ENCODE data around the gene LRFN4.

The LRFN4 gene

DNA sequence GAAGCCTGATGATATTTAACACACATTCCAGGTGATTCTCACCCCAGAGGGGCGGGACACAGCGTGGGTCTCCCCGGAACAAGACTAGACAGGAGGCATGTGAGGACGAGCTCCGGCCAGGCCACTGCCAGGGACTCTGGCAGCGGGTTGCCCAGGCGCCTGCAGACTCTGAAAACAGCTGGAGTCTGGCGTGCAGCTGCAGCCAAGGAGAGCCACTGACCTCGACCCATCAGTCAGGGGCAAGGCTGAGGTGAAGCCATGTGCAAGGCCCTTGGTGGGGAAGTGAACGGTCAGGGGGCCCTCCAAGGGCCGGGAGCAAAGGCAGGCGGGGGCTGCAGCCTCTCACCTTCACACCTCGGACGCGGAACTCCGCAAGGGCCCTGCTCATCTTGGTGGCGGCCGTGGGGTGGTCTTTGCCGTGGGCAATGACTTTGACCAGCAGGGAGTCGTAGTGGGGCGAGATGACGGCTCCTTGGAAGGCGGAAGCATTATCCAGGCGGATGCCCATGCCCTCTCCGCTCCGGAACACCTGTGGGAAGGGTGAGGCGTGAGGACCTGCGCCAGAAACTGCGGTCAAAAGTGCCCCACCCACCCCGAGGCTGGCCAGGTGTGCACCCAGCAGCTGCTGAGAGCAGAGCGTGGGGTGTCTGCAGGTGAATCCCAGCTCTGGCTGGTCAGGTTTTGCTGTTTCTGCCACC lies 6.7 kb downstream of the LRFN4 start:
- TF ChIP-seq, protein P1, sequence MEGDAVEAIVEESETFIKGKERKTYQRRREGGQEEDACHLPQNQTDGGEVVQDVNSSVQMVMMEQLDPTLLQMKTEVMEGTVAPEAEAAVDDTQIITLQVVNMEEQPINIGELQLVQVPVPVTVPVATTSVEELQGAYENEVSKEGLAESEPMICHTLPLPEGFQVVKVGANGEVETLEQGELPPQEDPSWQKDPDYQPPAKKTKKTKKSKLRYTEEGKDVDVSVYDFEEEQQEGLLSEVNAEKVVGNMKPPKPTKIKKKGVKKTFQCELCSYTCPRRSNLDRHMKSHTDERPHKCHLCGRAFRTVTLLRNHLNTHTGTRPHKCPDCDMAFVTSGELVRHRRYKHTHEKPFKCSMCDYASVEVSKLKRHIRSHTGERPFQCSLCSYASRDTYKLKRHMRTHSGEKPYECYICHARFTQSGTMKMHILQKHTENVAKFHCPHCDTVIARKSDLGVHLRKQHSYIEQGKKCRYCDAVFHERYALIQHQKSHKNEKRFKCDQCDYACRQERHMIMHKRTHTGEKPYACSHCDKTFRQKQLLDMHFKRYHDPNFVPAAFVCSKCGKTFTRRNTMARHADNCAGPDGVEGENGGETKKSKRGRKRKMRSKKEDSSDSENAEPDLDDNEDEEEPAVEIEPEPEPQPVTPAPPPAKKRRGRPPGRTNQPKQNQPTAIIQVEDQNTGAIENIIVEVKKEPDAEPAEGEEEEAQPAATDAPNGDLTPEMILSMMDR (IDR thresholded peaks at IDR 0.05; ENCODE audit: low read depth, low read length): no peak
- no peak overlapping the region for H3K4me3 ChIP-seq (ENCODE audit: low read depth, low read length)

DNA sequence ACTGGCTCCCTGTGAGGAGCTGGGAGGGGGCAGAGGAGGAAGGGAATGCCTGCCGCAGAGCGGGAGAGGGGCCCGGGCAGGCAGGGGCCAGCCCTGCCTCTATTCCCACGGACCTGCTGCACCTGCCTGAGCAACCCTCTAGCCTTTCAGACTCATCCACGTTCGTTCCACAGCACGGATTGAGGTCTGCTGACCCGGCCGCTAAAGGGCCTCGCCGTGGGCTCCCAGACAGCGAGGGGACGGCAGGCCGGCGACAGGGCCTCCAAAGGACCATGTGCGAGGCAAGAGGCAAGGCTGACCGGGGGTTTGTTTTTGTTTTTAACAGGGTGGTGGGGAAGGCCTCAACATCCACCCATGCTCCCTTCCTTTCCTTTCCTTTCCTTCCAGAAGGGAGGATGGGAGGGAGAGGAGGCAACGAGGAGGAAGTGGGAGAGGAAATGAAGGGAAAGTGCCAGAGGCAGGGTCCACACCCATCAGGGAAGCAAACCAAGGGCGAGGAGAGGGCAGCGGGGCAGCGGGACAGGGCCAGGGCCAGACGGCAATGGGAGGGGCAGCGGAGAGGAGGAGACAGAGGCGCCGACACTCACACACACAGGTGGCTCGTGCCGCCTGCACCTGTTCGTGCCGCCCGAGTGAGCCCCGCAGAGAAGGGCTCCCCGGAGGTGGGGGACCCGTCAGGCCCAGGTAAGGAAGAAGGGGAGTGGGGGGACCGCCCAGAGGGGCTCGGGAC lies 7.5 kb downstream of the LRFN4 start:
- TF ChIP-seq, protein P1 (IDR thresholded peaks at IDR 0.05; ENCODE audit: low read depth, low read length): no peak
- H3K4me3 ChIP-seq (ENCODE audit: low read depth, low read length): no peak overlapping the region

DNA sequence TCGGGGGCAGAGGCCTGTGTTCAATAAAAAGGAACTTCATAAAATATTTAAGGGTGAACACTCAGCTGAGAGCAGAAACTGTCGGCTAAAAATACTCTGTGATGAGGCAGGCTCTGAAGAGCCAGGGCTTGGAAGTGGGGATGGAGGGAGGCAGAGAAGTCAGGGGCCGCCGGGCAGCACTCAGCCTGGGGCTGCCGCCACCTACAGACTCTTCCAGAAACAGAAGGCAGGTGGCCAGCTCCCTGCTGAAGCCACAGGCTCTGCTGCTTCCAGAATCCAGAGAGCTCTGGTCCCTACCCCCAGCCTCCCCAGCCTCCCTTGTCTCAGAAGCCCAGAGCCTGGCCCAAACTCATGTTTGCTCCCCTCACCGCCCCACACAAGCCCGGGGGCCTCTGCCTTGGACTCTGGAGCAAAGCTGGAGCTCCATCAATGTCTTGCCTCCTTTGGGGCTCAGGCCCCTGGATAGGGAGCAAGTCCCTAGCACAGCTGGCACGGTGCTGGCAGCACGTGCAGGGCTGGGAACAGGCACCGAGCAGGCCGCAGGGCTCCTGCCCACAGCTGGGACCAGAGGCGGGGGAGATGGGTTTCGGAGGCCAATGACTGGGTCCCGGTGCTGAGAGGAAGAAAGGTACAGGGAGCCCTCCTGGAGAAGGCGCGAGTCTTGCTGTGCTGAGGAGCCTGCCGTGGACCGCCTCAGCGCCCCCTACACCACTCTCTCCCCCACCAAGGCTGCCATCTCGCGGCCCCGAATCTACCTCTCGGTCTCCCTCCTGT lies 8.2 kb downstream of the LRFN4 start:
- no peak overlapping the region for H3K4me3 ChIP-seq (ENCODE audit: low read depth, low read length)
- TF ChIP-seq, protein P1 (IDR thresholded peaks at IDR 0.05; ENCODE audit: low read depth, low read length): no peak

DNA sequence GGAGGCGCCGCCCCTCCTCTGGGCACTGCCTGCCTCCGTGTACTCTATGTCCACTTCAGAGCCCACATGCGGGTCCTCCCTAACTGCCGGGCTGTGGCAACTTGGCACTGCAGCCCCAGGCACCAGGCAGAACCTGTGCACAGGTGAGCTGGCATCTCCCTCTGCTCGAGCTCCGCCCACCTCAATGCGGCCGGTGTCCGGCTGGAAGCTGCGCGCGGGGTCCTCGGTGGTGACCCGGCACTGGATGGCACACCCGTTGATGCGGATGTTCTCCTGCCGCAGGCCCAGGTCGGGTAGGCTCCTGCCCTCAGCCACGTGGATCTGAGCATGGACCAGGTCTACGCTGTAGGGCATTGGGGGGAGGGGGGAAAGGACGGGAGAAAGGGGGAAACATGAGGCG lies 9.1 kb downstream of the LRFN4 start:
- TF ChIP-seq, protein P1 (IDR thresholded peaks at IDR 0.05; ENCODE audit: low read depth, low read length): no peak
- no peak overlapping the region for H3K4me3 ChIP-seq (ENCODE audit: low read depth, low read length)

DNA sequence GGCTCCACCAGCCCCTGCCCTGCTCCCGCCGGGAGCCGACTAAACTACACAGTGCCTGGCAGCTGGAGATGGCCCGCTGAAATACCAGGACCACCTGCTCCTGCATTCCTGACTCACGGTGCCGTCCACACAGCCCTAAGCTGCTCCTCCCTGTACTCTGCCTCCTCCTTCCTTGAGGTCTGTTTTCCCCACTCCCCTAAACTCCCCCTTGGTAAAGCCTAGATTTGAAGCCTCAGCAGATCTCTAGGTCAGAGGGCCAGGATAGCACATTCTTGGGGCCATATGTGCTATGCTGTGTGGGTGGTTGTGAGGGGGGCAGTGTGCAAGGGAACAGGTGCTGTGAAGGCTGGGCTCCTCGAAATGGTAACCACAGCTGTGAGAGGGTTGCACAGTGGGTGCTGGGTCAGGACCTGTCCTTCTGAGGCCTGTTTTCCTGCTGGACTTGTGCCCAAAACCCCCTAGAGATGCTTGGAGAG lies 9.7 kb downstream of the LRFN4 start:
- no peak overlapping the region for H3K4me3 ChIP-seq (ENCODE audit: low read depth, low read length)
- TF ChIP-seq, protein P1 (IDR thresholded peaks at IDR 0.05; ENCODE audit: low read depth, low read length): no peak

DNA sequence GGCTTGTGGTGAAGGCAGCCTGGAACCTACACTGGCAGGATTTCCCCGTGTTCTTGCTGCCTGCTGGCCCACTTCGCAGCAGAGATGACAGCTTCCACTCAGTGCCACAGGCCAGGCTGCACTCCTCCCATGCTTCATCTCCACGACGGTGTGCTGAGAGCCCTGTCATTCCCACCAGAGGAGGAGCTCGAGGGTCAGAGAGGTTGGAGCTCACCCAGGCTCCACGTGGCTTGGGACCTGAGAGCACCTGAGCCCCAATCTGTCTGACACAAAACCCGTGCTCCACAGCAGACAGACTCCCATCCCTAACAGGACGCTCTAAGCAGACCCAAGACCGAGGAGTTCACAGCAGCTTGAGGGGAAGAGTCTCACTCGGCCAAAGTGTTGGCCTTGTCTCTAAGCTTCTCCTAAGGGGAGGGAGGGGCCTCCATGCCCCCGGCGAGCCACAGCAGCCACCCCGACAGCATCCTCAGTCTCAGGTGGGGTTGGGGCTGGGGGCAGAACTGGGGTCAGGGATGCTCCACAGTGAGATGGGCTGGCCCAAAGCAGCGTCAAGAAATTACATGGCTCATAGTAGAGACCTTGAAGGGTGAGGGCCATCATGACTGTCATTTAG lies 10.7 kb downstream of the LRFN4 start:
- no peak overlapping the region for H3K4me3 ChIP-seq (ENCODE audit: low read depth, low read length)
- TF ChIP-seq, protein P1 (IDR thresholded peaks at IDR 0.05; ENCODE audit: low read depth, low read length): no peak

All from WI38 (cell line).